MM.1S (cell line): ENCODE results near the gene TMEM272.

Source experiments
- CTCF ChIP-seq: fragments of 300-600 bp; sonication (generic); IDR thresholded peaks from 2 replicates; pipeline ENCODE4 v1.5.1; 2016; ENCODE audit warnings: antibody characterized with exemption, low read length, mixed read lengths
- EZH2 ChIP-seq: fragments of 300-600 bp; sonication (generic); optimal IDR thresholded peaks from 2 replicates; pipeline ENCODE3; 2017; ENCODE audit warnings: low read depth, mild to moderate bottlenecking, antibody characterized with exemption, low read length, mixed read lengths
- EZH2phosphoT487 ChIP-seq: fragments of 300-600 bp; sonication (generic); IDR thresholded peaks from 2 replicates; pipeline ENCODE4 v1.6.1; 2018; ENCODE audit warnings: antibody characterized with exemption, low read length

GRCh38 chr13:51769455-51770127, 75.4 kb downstream of the TMEM272 start:
- TF ChIP-seq EZH2 (no peak), CTCF (no peak), EZH2phosphoT487 (no peak)
